ENCODE measurements around the gene PTGES3.

The PTGES3 gene

DNA sequence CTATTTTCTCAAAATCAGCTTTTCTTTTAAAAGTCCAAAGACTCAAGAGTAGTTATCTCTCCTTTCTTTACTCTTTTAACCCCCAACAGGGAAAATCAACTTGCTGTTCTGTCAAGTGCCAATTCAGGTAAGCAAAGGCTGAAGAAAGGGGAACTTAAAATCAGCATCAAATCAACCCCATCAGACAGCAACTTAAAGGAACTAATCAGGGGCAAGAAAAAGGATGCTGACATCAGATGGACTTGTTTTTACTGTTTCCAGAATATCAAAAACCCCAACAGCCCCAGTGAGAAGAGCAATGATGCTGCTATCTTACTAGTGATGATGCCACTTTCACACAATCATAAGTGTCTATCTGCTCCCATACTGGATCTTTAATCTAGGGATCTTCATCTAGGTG is 61.4 kb downstream of the PTGES3 start:
- no peak for DNase-seq

DNA sequence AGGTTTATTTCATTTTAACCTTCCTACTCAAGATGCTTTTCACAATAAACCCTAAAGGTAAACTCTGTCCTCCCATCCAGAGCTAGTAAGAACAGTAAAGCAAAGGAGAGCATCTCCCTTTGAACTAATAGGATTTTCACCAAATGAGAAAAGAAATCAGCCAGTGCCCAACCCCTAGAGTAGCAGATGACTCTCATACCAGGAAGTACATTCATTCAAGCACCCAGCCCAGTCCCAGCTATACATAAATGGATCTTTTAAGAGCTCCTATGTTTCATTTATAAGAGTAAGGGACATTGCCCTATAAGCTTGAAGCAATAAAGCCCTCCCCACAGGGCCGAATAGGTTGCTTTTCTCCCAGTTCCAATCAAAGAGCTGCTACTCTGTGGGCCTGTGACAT is 65.5 kb downstream of the PTGES3 start:
- no peak for DNase-seq

DNA sequence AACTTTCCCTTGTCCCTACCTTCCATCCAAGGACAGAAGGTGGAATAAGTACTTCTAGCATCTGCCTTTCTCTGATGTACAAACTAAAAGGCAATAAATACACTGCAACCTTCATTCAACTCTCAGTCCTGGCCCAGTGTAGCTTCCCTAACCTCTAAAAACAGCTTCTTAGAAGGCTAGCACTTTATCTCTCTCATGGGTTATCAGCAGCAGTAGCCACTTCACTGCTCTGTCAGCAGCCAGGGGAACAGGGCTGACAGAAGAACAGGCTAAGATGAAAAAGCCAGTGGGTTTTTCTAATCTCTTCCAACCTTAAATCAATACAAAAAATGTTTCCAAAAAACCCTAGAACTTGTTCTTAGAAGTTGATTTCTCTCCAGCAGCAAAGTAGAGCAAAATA is 71.2 kb downstream of the PTGES3 start:
- DNase-seq, result no peak

DNA sequence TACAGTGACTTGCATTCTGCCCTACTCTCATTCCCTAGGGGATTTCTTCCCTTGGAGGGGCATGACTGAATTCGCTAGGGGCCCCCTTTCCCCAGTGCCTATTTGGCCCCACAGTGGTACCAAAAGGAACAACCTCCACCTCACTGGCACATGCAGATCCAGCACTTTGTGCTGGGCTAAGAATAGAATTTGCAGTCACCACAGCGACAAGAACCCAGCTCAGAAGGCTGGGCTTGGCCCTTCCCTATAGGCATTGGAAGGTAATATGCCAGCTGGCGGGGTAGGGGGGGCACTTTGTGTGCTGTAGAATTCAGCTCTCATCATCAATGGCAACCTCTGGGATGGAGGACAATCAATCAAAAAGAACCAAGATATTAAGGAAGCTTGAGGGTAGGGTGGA is 71.8 kb downstream of the PTGES3 start:
- no peak for DNase-seq

DNA sequence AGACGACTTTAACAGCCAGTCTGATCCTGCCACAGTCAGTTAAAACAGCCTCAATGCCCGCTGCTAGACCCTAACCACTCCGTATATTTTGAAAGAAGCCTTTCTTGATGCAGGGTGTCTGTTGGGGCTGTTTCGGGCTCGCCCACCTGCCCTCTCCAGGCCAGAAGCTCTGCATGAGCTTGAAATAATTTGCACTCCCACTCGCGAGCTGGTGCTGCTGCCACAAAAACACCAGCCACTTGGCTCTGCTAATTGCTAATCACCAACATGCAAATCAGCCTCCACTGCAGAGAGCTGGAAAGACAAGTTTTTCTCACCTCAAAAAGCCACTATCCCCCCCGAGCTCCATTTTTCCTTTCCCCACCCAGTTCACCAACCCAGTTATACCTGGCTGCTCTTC is 73.5 kb downstream of the PTGES3 start:
- no peak for DNase-seq

Measured in HCEC 1CT (cell line).